Vagina (tissue), 2 donors: Measurements from ENCODE around the gene C20orf173. TPM values are rescaled to one million over a fixed set of nuclear protein-coding genes. Genes with fewer than 3 reads are reported as not detected.

Experiments used
- DNase-seq, 2 donors: peaks; one replicate each; pipeline ENCODE4 v3.0.0-alpha.2; 2017; ENCODE audit errors: extremely low spot score in 2 of 2
- H3K27ac ChIP-seq: fragments of 200-600 bp; sonication (generic); one replicate; pipeline ENCODE4 v1.5.1; 2019
- H3K27me3 ChIP-seq: fragments of 200-600 bp; sonication (generic); one replicate; pipeline ENCODE4 v1.5.1; 2019
- H3K36me3 ChIP-seq, 2 donors: fragments of 200-600 bp; sonication (generic); one replicate each; pipeline ENCODE4 v1.5.1; 2017 to 2019
- H3K4me1 ChIP-seq: fragments of 200-600 bp; sonication (generic); one replicate; pipeline ENCODE4 v1.5.1; 2019
- H3K4me3 ChIP-seq, 2 donors: fragments of 200-600 bp; sonication (generic); 1 replicate in 1 of 2; 2 replicates in 1 of 2; pipeline ENCODE4 v1.5.1; 2016 to 2019
- H3K9me3 ChIP-seq: fragments of 200-600 bp; sonication (generic); one replicate; pipeline ENCODE4 v1.5.1; 2019
- CTCF ChIP-seq, 3 experiments: fragments of 450-650 bp in 2 of 3; fragments of 200-600 bp in 1 of 3; sonication (generic) in 1 of 3; IDR thresholded peaks; one replicate each; pipeline ENCODE4 v1.5.1; 2017 to 2019; ENCODE audit warnings: antibody characterized with exemption in 3 of 3, mild to moderate bottlenecking in 2 of 3, moderate library complexity in 2 of 3
- POLR2A ChIP-seq, 2 donors: fragments of 450-650 bp; IDR thresholded peaks; one replicate each; pipeline ENCODE4 v1.6.1; 2017; ENCODE audit warnings: antibody characterized with exemption in 2 of 2, mild to moderate bottlenecking in 2 of 2, moderate library complexity in 2 of 2
- POLR2AphosphoS5 ChIP-seq, 2 donors: sonication (generic); formaldehyde crosslinking; IDR thresholded peaks; one replicate each; pipeline ENCODE4 v1.9.0; 2017; ENCODE audit warnings: antibody characterized with exemption in 2 of 2, mild to moderate bottlenecking in 2 of 2, low read depth in 1 of 2; ENCODE audit not compliant: insufficient read depth in 1 of 2
- intact Hi-C: fragments of 100-400 bp; cut with DNase I; formaldehyde crosslinking; loops from one replicate; pipeline ENCODE4 v1.15.1; 2023
- total RNA-seq: library from RNA; depleted of rRNA; stranded (reverse); fragments of >200 nt; gene quantifications from one replicate; pipeline ENCODE4 v1.2.3, GENCODE V29; 2016

The C20orf173 gene
- total RNA-seq, 1 donor from 2014 or later: not detected

DNA sequence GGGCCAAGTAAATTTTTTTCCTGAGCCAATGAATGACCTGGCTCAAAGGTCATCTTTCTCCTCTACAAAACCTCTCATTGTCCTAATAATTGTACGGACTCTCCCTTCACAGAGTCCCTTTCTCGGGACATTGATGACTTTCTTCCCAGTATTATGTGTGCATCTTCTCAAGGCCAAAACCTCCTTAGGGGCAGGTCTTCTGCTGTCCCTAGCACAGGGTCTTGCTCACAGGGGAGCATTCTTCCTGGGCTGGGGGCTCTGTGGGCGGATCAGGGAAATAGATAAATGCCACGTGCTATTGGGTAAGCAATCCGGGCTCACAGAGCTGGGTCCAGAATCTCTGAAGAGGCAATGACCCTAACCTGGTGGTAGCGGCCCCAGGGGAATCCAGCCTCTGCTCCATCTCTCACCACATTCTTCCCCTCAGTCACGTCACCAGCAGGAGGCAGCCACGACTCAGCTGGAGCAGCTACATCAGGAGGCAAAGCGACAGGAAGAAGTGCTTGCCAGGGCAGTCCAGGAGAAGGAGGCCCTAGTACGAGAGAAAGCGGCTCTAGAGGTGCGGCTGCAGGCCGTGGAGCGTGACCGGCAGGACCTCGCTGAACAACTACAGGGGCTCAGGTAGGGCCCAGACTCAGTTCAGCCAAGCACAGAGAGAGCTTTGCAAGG lies 50.5 kb downstream of the C20orf173 start:
- DNase-seq: no peak
- Histone ChIP-seq H3K9me3 (no peaks in the 10 kb centered on the region), H3K4me3 (no peak overlapping the region), H3K36me3 (peaks cover 0 to 73% of the 10 kb centered on the region in 2 donors), H3K4me1 (no peaks in the 10 kb centered on the region), H3K27me3 (no peaks in the 10 kb centered on the region), H3K27ac (no peak overlapping the region)
- intact Hi-C loops: no loop called here
- TF ChIP-seq POLR2A (IDR thresholded peaks at IDR 0.05) (no peak), CTCF (IDR thresholded peaks at IDR 0.05) (no peak), POLR2AphosphoS5 (IDR thresholded peaks at IDR 0.05; ENCODE audit: insufficient read depth in 1 of 2, low read depth in 1 of 2) (no peak)

Other genes with a start within 250 kb of the C20orf173 start
- 124 TPM for gene EIF6, start 244.9 kb downstream of the C20orf173 start, total RNA-seq
- 16.9 TPM for gene FAM83C, start 237.2 kb downstream of the C20orf173 start, total RNA-seq
- 33.9 TPM for gene UQCC1, start 117.7 kb downstream of the C20orf173 start, total RNA-seq
- 1.7 TPM for gene GDF5, start 91.4 kb downstream of the C20orf173 start, total RNA-seq
- gene CEP250, start 74.1 kb downstream of the C20orf173 start, total RNA-seq: 10.1 TPM
- 113 TPM for gene ERGIC3, start 12.4 kb upstream of the C20orf173 start, total RNA-seq
- 6.9 TPM for gene SPAG4, start 86.2 kb upstream of the C20orf173 start, total RNA-seq
- gene CPNE1, start 135.2 kb upstream of the C20orf173 start, total RNA-seq: 149 TPM
- gene RBM12, start 135.2 kb upstream of the C20orf173 start, total RNA-seq: 26.8 TPM
- gene NFS1, start 169.7 kb upstream of the C20orf173 start, total RNA-seq: 15.2 TPM
- gene ROMO1, start 169.8 kb upstream of the C20orf173 start, total RNA-seq: 248 TPM
- 370 TPM for gene RBM39, start 212.6 kb upstream of the C20orf173 start, total RNA-seq
- gene PHF20, start 242.4 kb upstream of the C20orf173 start, total RNA-seq: 37.3 TPM